Stomach smooth muscle (tissue), 2 donors: ENCODE measurements around the gene TLX2.
A peak's percentile ranks its signal among the peaks of the same experiment; 100 is the strongest.

ENCODE experiments used
- H3K27ac ChIP-seq: one replicate; pipeline ENCODE4 v1.7.0; 2013; ENCODE audit warnings: mild to moderate bottlenecking, low read length, inconsistent platforms
- H3K27me3 ChIP-seq, 2 donors: one replicate each; pipeline ENCODE4 v1.7.0; 2013; ENCODE audit warnings: low read length in 2 of 2; ENCODE audit not compliant: insufficient read depth in 2 of 2, control insufficient read depth in 1 of 2
- H3K36me3 ChIP-seq, 2 donors: one replicate each; pipeline ENCODE4 v1.7.0; 2013; ENCODE audit warnings: low read length in 2 of 2; ENCODE audit not compliant: control insufficient read depth in 2 of 2, insufficient read depth in 2 of 2
- H3K4me1 ChIP-seq: one replicate; pipeline ENCODE4 v1.7.0; 2013; ENCODE audit warnings: low read length; ENCODE audit not compliant: control insufficient read depth, insufficient read depth
- H3K4me3 ChIP-seq, 2 donors: one replicate each; pipeline ENCODE4 v1.7.0; 2013; ENCODE audit warnings: low read length in 2 of 2
- H3K9ac ChIP-seq, 2 donors: one replicate each; pipeline ENCODE4 v1.7.0; 2013; ENCODE audit warnings: low read length in 2 of 2, mild to moderate bottlenecking in 1 of 2
- H3K9me3 ChIP-seq, 2 donors: one replicate each; pipeline ENCODE4 v1.7.0; 2013; ENCODE audit warnings: low read length in 2 of 2; ENCODE audit not compliant: control insufficient read depth in 2 of 2
- donor health status: healthy.
- donor health status: Pancreatic carcinoma.

Gene TLX2

GRCh38 chr2:74551530-74551929, 37.3 kb downstream of the TLX2 start:
- H3K4me1 ChIP-seq: peaks cover 41% of the 10 kb centered on the region
- H3K4me3 ChIP-seq: no peak overlapping the region
- H3K27ac ChIP-seq: no peak overlapping the region
- no peak overlapping the region for H3K9ac ChIP-seq
- peaks cover 0 to 18% of the 10 kb centered on the region in 2 donors for H3K27me3 ChIP-seq
- H3K9me3 ChIP-seq: no peaks in the 10 kb centered on the region
- H3K36me3 ChIP-seq: no peaks in the 10 kb centered on the region

DNA sequence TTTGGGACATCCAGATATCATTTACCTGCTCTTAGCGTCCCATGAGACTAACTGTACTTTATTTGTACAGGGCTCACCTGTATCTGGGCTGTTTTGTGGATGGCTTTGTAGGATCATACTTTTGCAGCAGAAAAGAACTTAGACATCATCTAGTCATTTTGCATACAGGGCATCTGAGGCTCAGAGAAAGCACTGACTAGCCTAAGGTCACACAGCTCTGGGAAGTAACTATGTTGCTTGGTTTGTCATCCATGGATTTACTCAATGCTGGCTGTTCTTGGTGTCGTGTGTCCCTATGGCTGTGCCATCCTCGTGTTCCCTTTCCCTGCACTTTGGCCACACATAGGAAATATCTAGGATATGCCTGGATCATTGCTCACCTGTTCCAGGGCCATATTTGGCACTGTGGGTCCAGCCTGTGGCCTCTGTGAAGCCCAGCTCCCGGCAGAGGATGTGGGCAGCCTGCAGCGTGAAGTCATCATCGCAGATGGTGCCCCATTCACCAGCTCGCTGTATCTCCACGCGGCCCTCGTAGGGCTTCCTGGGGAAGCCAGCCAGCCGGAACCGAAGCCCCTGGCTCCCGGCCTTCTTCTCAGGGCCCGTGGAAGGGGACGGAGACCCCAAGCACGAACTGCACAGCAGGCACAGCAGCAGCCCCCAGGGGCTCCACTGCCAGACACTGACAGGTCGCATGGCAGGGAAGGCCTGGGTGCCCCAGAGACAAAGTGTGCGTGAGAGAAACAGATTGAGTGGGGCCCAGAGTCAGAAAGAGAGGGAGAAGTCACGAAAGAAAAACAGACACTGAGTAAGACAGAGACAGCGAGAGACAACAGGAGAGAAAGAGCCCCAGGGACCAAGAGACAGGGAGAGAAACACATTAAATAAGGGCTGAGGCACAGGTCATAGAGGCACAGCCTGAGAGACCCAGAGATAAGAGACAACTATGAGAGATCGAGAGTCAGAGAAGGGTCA, 38.0 kb downstream of the TLX2 start:
- Histone ChIP-seq H3K4me3 (no peak overlapping the region), H3K27ac (no peak overlapping the region)

GRCh38 chr2:74552914-74553811, 38.9 kb downstream of the TLX2 start:
- H3K9ac ChIP-seq: peak overlapping the region; percentile 16 to 36
- no peak overlapping the region for H3K27ac ChIP-seq
- H3K4me1 ChIP-seq: peaks cover 40% of the 10 kb centered on the region
- H3K4me3 ChIP-seq: peak overlapping the region; percentile 25 to 85
- no peaks in the 10 kb centered on the region for H3K36me3 ChIP-seq
- H3K27me3 ChIP-seq: peaks cover 0 to 18% of the 10 kb centered on the region in 2 donors
- no peaks in the 10 kb centered on the region for H3K9me3 ChIP-seq

More for the DNA sequence above, 38.0 kb downstream of the TLX2 start:
- peaks cover 41% of the 10 kb centered on the region for H3K4me1 ChIP-seq
- no peak overlapping the region for H3K9ac ChIP-seq
- no peaks in the 10 kb centered on the region for H3K9me3 ChIP-seq
- no peaks in the 10 kb centered on the region for H3K36me3 ChIP-seq
- H3K27me3 ChIP-seq: peaks cover 0 to 18% of the 10 kb centered on the region in 2 donors

GRCh38 chr2:74553892-74554819, 39.9 kb downstream of the TLX2 start, which contains the start of the genes DOK1 and LOXL3:
DOK1 (plus strand) TSS chr2:74554720; CDS start chr2:74554755, 35 bp downstream.
LOXL3 (minus strand) TSS chr2:74553942; CDS start chr2:74552634, 1,308 bp downstream.
- H3K9ac ChIP-seq: peak within 1 kb of the TSS; percentile 16 to 58
- H3K4me1 ChIP-seq: peaks cover 31% of the 10 kb centered on the region

DNA sequence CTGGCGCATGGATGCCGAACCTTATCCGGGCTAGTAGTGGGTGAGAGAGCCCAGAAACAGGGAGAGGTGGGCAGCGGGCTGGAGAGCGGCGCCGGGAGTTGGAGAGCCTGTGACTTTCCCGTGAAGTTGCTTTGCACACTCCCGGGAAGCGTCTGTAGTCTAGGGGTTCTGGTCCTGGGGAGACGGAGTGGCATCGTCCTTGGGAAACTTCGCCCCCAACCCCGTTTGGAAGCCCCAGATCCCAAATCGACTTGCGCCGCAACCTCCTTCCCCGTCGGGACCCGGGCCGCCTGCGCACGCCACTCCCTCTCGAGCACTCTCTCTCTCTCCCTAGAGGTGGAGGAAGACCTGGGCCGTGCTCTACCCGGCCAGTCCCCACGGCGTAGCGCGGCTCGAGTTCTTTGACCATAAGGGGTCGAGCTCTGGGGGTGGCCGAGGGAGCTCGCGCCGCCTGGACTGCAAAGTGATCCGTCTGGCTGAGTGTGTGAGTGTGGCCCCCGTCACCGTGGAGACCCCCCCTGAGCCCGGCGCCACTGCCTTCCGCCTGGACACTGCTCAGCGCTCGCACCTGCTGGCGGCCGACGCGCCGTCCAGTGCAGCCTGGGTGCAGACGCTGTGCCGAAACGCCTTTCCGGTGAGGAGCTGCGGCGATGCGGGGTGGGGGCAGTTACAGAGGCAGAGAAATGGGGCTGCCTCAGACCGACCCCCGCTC, 40.7 kb downstream of the TLX2 start:
- Histone ChIP-seq H3K27me3 (peaks cover 0 to 9% of the 10 kb centered on the region in 2 donors), H3K36me3 (no peaks in the 10 kb centered on the region), H3K9me3 (no peaks in the 10 kb centered on the region), H3K9ac (peak overlapping the region; percentile 16 to 58), H3K4me3 (peak overlapping the region; percentile 25 to 85), H3K27ac (peak overlapping the region; percentile 18), H3K4me1 (peaks cover 24% of the 10 kb centered on the region)

More at GRCh38 chr2:74553892-74554819, 39.9 kb downstream of the TLX2 start, which contains the start of the genes DOK1 and LOXL3:
- Histone ChIP-seq H3K36me3 (no peaks in the 10 kb centered on the region), H3K27ac (peak within 1 kb of the TSS; percentile 18), H3K9me3 (no peaks in the 10 kb centered on the region), H3K4me3 (peak within 1 kb of the TSS; percentile 25 to 85), H3K27me3 (peaks cover 0 to 14% of the 10 kb centered on the region in 2 donors)

GRCh38 chr2:74555610-74556103, 41.4 kb downstream of the TLX2 start:
- Histone ChIP-seq H3K27ac (no peak overlapping the region), H3K9ac (no peak overlapping the region), H3K27me3 (peaks cover 3% of the 10 kb centered on the region in 2 donors), H3K9me3 (no peaks in the 10 kb centered on the region), H3K36me3 (no peaks in the 10 kb centered on the region), H3K4me3 (peak overlapping the region; percentile 25 to 85), H3K4me1 (peaks cover 24% of the 10 kb centered on the region)

GRCh38 chr2:74556159-74556558, 41.9 kb downstream of the TLX2 start:
- no peaks in the 10 kb centered on the region for H3K36me3 ChIP-seq
- peaks cover 3% of the 10 kb centered on the region in 2 donors for H3K27me3 ChIP-seq
- no peak overlapping the region for H3K4me3 ChIP-seq
- H3K9ac ChIP-seq: no peak overlapping the region
- H3K9me3 ChIP-seq: no peaks in the 10 kb centered on the region
- peaks cover 24% of the 10 kb centered on the region for H3K4me1 ChIP-seq
- H3K27ac ChIP-seq: no peak overlapping the region

- H3K27me3 ChIP-seq: peaks cover 3 to 7% of the 10 kb centered on the region in 2 donors
- H3K36me3 ChIP-seq: no peaks in the 10 kb centered on the region
- no peaks in the 10 kb centered on the region for H3K9me3 ChIP-seq
- H3K4me3 ChIP-seq: no peak overlapping the region
- peaks cover 24% of the 10 kb centered on the region for H3K4me1 ChIP-seq
- no peak overlapping the region for H3K9ac ChIP-seq
- no peak overlapping the region for H3K27ac ChIP-seq
Measured at GRCh38 chr2:74556831-74557370, 42.7 kb downstream of the TLX2 start.
